Measurements from ENCODE around the gene SRGAP1.

DNA sequence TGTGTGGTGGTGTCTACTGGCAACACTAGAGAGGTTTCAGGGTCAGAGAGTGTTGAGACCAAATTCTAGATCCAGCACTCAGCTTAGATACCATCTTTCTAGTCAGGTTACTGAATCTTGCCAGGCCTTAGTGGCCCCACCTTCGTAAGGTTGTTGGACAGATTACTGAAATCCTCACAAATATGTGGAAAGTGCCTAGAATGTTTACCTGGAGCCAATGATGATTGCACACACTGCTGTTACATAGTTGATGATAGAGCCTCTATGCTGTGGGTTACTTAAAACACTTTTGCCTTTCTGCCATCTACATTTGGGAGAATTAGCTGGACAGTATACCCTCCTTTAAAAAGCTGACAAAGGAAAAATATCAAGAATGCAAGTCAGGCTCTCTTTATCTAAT is 33.2 kb downstream of the SRGAP1 start:
- TF ChIP-seq POLR2A (IDR thresholded peaks at IDR 0.05; ENCODE audit: low read depth, low read length) (no peak), POLR2AphosphoS5 (IDR thresholded peaks at IDR 0.05; ENCODE audit: low read depth, low read length) (no peak), TAF1 (IDR thresholded peaks at IDR 0.05; ENCODE audit: borderline replicate concordance, low read depth, low read length) (no peak)
